T47D (cell line): ENCODE results near the gene TJP3.

Source experiments
- DNase-seq, 2 experiments: peaks; one replicate each; pipeline versions ENCODE4 v3.0.0 to v3.0.0-alpha.2; 2011 to 2012; ENCODE audit warnings: low read depth in 1 of 2, low spot score in 1 of 2
- JUND ChIP-seq: IDR thresholded peaks from 2 replicates; pipeline ENCODE4 v1.6.1; 2012; ENCODE audit warnings: low read depth
- in situ Hi-C: cut with HindIII; loops from 2 replicates; pipeline ENCODE4 v1.10.0; 2016; ENCODE audit warnings: low sequenced_read_pairs, low pct_unique_long_range_greater_than_20kb

Gene TJP3

DNA sequence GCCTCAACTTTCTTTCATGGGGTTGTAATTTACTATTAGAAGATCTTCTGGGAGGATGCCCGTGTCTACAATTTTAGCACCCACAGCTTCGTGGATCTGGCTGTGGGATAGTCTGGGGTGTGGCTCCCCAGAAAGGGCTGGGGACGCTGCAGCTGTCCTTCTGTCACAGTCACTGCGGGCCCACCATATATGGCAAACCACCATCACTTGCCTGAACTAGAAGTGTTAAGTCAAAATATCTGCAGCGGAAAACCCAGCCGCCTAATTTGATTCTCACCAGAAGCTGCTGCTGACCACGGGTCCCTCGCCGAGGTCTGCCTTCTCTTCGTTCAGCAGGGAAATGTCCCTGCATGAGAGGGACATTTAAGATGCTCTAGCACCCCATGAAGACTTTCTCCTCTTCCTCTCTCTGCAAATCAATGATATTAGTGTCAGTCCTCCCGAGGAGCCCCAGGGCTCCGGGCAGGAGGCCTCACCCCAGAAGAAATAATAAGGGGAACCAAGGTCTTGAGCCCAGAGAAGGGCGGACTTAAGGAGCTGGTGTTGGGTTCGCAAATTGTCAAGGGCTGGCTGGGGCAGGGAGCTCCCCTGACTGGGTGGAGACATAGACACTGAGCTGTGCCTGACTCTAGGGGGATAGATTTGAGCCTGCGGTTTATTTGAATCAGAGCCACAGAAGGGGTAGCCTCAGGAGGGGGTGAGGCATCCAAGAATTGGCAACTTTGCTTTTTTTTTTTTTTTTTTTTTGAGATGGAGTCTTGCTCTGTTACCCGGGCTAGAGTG lies 81.0 kb downstream of the TJP3 start:
- in situ Hi-C loops = no loop called here
- TF ChIP-seq JUND = no peak
- no peak for DNase-seq

DNA sequence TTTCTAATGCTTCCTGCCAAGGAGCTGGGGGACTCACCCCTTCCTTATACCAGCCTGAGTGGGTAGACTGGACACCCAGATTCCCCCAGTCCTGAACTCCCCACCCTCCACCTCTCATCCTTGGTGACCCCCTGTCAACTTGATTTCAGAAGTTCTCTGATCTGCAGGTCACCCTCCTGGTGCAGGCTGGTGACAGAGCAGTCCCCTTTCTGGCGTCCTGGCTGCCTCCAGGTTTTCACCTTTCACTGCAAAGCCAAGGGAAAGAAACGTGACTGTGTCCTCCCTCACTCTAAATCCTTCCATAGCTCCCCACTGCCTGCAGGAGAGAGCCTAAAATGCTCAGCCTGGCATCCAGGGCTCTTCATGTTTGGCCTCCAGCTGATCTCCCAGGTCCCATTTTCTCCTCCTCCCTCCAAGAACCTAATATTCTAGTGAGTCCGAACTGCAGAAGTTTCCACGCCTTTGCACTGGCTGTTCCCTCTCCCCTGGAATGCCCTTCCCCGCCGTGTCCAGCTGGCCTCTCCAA lies 82.1 kb downstream of the TJP3 start:
- in situ Hi-C loops = no loop called here
- no peak for TF ChIP-seq JUND

DNA sequence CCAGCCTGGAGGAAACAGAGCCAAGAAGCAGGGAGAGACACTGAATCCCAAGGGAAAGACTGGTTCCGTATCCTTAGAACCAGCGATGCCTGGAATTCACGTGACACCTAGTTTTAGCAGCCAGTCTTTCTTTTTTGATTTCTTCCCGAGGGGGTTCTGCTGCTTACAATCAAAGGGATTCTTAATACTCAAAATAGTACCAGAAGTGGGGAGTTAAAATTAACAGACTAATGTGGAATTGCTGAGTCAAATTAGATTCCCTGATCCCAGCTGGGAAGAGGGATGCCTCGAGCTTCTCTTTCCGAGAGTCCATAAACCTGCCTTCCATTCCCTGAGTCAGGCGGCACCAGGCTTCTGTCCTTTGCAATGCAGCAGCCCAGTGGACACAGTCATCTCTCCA lies 82.8 kb downstream of the TJP3 start:
- DNase-seq = no peak
- TF ChIP-seq JUND = no peak
- in situ Hi-C loops = no loop called here

More for the DNA sequence above, 82.1 kb downstream of the TJP3 start:
- no peak for DNase-seq

DNA sequence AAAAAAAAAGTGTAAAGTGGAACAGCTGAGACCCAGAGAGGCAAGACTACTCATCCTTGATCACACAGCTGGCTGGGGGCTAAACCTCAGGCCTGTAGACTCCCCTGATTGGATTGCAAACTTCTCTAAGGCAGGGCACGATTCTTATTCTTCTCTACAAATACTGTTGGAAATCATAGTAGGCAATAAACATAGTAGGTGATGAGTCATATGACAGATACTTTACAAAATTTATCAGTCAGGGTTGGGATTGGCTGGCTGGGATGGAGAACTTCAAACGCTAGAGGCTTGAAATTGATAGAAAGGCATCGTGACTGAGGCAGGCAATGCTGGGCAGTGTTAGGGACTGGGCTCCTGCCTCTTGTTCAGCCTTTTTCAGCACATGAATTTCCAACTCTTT lies 83.9 kb downstream of the TJP3 start:
- in situ Hi-C loops = no loop called here
- TF ChIP-seq JUND = no peak
- no peak for DNase-seq

DNA sequence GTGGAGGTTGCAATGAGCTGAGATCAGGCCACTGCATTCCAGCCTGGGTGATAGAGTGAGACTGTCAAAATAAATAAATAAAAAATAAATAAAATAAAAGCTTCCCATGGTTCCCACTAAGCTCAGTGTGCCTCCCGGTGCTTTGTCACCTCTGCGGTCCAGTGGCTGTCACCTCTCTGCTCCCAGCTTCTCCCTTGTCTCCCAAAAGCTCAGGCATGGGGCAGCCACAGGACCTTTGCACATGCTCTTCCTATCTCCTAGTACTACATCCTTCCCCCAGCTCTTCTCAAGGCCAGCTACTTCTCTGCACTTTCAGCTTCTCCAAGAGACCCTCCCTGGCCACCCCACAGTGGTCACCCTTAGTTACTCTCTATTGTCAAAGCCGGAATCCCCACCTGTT lies 85.6 kb downstream of the TJP3 start:
- no peak for TF ChIP-seq JUND
- DNase-seq = no peak
- in situ Hi-C loops = no loop called here

DNA sequence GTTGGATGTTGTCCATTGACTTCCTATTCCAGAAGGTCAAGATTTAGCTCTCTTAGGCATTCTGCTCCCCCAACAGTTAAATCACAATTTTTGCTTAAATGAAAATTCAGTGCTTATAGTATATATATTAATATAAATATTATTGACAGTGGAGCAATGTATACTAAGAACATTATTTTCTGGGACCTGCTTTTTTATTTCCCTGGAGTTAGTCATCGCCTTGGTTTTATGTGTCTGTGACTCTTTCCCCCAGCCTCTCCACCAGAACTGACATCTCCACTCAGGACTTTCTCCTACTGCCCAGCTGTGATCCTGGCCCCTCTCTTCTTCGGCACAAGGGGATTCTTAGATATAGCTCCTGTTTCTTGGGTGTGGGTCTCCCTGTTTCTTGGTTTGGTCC lies 88.2 kb downstream of the TJP3 start:
- TF ChIP-seq JUND = no peak
- no peak for DNase-seq
- in situ Hi-C loops = no loop called here

DNA sequence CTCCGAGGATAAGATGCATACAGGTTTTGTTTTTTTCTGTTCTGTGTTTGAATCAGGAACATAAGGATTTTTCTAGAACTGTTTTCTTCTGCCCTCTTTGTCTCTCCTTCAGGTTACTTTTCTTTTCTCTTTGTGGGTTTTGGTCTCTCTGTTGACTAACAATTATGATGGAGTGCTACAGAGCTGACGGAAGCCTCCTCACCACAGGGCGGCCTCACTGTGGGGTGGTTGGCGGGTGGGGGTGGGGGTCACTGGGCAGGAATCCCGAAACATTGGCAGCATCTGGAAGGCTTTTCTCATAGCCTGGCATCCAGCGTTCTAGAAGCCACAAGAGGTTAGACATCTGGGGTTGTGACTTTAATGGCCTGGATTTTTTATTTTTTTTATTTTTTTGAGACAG lies 90.0 kb downstream of the TJP3 start:
- TF ChIP-seq JUND = no peak
- DNase-seq = no peak
- in situ Hi-C loops = no loop called here
